Effector memory CD8-positive, alpha-beta T cell (primary cell): Measurements from ENCODE around the gene CFC1B.
"Not testable (repeated sequence)": the region's sequence is repeated elsewhere in the genome, so short reads cannot be mapped to it uniquely, and the experiment has no call there.

ENCODE experiments used
- ATAC-seq: fragments of 150-1000 bp; cut with Tn5 transposase; replicated peaks from 2 replicates; pipeline ENCODE4 v1.10.0; 2021; ENCODE audit warnings: mild to moderate bottlenecking, moderate library complexity
- DNase-seq, 3 experiments: peaks; one replicate each; pipeline ENCODE4 v3.0.0; 2021
- H3K27ac Mint-ChIP-seq, 2 donors: one replicate each; pipeline ENCODE4 v1.8.0; 2022; ENCODE audit warnings: mild to moderate bottlenecking in 2 of 2, mixed read lengths in 2 of 2, moderate library complexity in 2 of 2
- H3K27me3 Mint-ChIP-seq, 2 donors: one replicate each; pipeline ENCODE4 v1.8.0; 2022; ENCODE audit warnings: mixed read lengths in 2 of 2
- H3K36me3 Mint-ChIP-seq: one replicate; pipeline ENCODE4 v1.8.0; 2022; ENCODE audit warnings: mild to moderate bottlenecking, moderate library complexity, mixed read lengths; ENCODE audit not compliant: insufficient read depth
- H3K4me1 Mint-ChIP-seq, 2 donors: one replicate each; pipeline ENCODE4 v1.8.0; 2022; ENCODE audit warnings: low read depth in 2 of 2, mixed read lengths in 2 of 2
- H3K4me3 Mint-ChIP-seq, 2 donors: one replicate each; pipeline ENCODE4 v1.8.0; 2022; ENCODE audit warnings: mild to moderate bottlenecking in 2 of 2, mixed read lengths in 2 of 2, moderate library complexity in 2 of 2
- H3K9me3 Mint-ChIP-seq, 2 donors: one replicate each; pipeline ENCODE4 v1.8.0; 2022; ENCODE audit warnings: mixed read lengths in 2 of 2

CFC1B gene

GRCh38 chr2:130538271-130538670 lies 17.2 kb downstream of the CFC1B start:
- H3K27ac Mint-ChIP-seq, ATAC-seq, H3K9me3 Mint-ChIP-seq, H3K4me1 Mint-ChIP-seq, DNase-seq, H3K27me3 Mint-ChIP-seq, H3K36me3 Mint-ChIP-seq, H3K4me3 Mint-ChIP-seq: not testable (repeated sequence)

- not testable (repeated sequence) for DNase-seq, H3K9me3 Mint-ChIP-seq, H3K36me3 Mint-ChIP-seq, ATAC-seq, H3K27me3 Mint-ChIP-seq, H3K27ac Mint-ChIP-seq, H3K4me1 Mint-ChIP-seq, H3K4me3 Mint-ChIP-seq
These were observed 21.8 kb downstream of the CFC1B start for GRCh38 chr2:130542789-130543188.

GRCh38 chr2:130543785-130544528 lies 22.9 kb downstream of the CFC1B start:
- ATAC-seq, result peak; percentile 61
- H3K27me3 Mint-ChIP-seq, H3K9me3 Mint-ChIP-seq, DNase-seq, H3K27ac Mint-ChIP-seq, H3K4me1 Mint-ChIP-seq, H3K36me3 Mint-ChIP-seq, H3K4me3 Mint-ChIP-seq: not testable (repeated sequence)

GRCh38 chr2:130544978-130545377 lies 24.0 kb downstream of the CFC1B start:
- not testable (repeated sequence) for H3K4me1 Mint-ChIP-seq, H3K36me3 Mint-ChIP-seq, H3K9me3 Mint-ChIP-seq, DNase-seq, H3K4me3 Mint-ChIP-seq, H3K27me3 Mint-ChIP-seq, ATAC-seq, H3K27ac Mint-ChIP-seq

- ATAC-seq, H3K4me1 Mint-ChIP-seq, DNase-seq, H3K4me3 Mint-ChIP-seq, H3K36me3 Mint-ChIP-seq, H3K9me3 Mint-ChIP-seq, H3K27me3 Mint-ChIP-seq, H3K27ac Mint-ChIP-seq: not testable (repeated sequence)
These were observed 27.4 kb downstream of the CFC1B start for GRCh38 chr2:130548418-130548817.

GRCh38 chr2:130549475-130549874 lies 28.5 kb downstream of the CFC1B start:
- ATAC-seq, H3K9me3 Mint-ChIP-seq, H3K27me3 Mint-ChIP-seq: not testable (repeated sequence)

GRCh38 chr2:130554178-130554577 lies 33.2 kb downstream of the CFC1B start:
- H3K9me3 Mint-ChIP-seq, H3K27ac Mint-ChIP-seq: not testable (repeated sequence)
- peak; percentile 61 for ATAC-seq

More at GRCh38 chr2:130549475-130549874, 28.5 kb downstream of the CFC1B start:
- H3K4me3 Mint-ChIP-seq, H3K4me1 Mint-ChIP-seq, H3K27ac Mint-ChIP-seq, DNase-seq, H3K36me3 Mint-ChIP-seq: not testable (repeated sequence)

GRCh38 chr2:130556441-130556840 lies 35.4 kb downstream of the CFC1B start:
- ATAC-seq, result peak; percentile 64
- not testable (repeated sequence) for H3K9me3 Mint-ChIP-seq, H3K4me1 Mint-ChIP-seq, H3K4me3 Mint-ChIP-seq, H3K27ac Mint-ChIP-seq, H3K36me3 Mint-ChIP-seq, H3K27me3 Mint-ChIP-seq, DNase-seq

More at GRCh38 chr2:130554178-130554577, 33.2 kb downstream of the CFC1B start:
- not testable (repeated sequence) for H3K4me1 Mint-ChIP-seq, H3K36me3 Mint-ChIP-seq, DNase-seq, H3K4me3 Mint-ChIP-seq, H3K27me3 Mint-ChIP-seq

GRCh38 chr2:130566165-130566564 lies 45.1 kb downstream of the CFC1B start:
- not testable (repeated sequence) for H3K4me3 Mint-ChIP-seq, DNase-seq, H3K27ac Mint-ChIP-seq, H3K36me3 Mint-ChIP-seq, H3K9me3 Mint-ChIP-seq, H3K4me1 Mint-ChIP-seq, H3K27me3 Mint-ChIP-seq
- ATAC-seq, result peak; percentile 67

- not testable (repeated sequence) for H3K27me3 Mint-ChIP-seq, H3K27ac Mint-ChIP-seq, ATAC-seq, DNase-seq, H3K4me3 Mint-ChIP-seq, H3K9me3 Mint-ChIP-seq, H3K4me1 Mint-ChIP-seq, H3K36me3 Mint-ChIP-seq
These were observed 50.9 kb downstream of the CFC1B start for GRCh38 chr2:130571929-130572328.

- not testable (repeated sequence) for H3K27me3 Mint-ChIP-seq, ATAC-seq, H3K4me1 Mint-ChIP-seq, H3K36me3 Mint-ChIP-seq, DNase-seq, H3K9me3 Mint-ChIP-seq, H3K4me3 Mint-ChIP-seq, H3K27ac Mint-ChIP-seq
These were observed 53.2 kb downstream of the CFC1B start for GRCh38 chr2:130574230-130574629.

- DNase-seq, H3K27ac Mint-ChIP-seq, H3K9me3 Mint-ChIP-seq, H3K4me1 Mint-ChIP-seq, H3K27me3 Mint-ChIP-seq, H3K4me3 Mint-ChIP-seq, H3K36me3 Mint-ChIP-seq: not testable (repeated sequence)
- peak; percentile 46 for ATAC-seq
These were observed 55.3 kb downstream of the CFC1B start for GRCh38 chr2:130576209-130576784.

- H3K9me3 Mint-ChIP-seq, H3K4me1 Mint-ChIP-seq, ATAC-seq: not testable (repeated sequence)
These were observed 56.5 kb downstream of the CFC1B start for GRCh38 chr2:130577559-130577958.

More at GRCh38 chr2:130577559-130577958, 56.5 kb downstream of the CFC1B start:
- H3K4me3 Mint-ChIP-seq, H3K36me3 Mint-ChIP-seq, H3K27me3 Mint-ChIP-seq, DNase-seq, H3K27ac Mint-ChIP-seq: not testable (repeated sequence)
